Germinal center (tissue), 1 donor: ENCODE measurements around the gene AMY1B.
"Not testable (repeated sequence)": the region's sequence is repeated elsewhere in the genome, so short reads cannot be mapped to it uniquely, and the experiment has no call there.

Experiments used
- DNase-seq: peaks from one replicate; pipeline ENCODE4 v3.0.0; 2012; ENCODE audit warnings: mixed read lengths, low spot score

AMY1B gene

DNA sequence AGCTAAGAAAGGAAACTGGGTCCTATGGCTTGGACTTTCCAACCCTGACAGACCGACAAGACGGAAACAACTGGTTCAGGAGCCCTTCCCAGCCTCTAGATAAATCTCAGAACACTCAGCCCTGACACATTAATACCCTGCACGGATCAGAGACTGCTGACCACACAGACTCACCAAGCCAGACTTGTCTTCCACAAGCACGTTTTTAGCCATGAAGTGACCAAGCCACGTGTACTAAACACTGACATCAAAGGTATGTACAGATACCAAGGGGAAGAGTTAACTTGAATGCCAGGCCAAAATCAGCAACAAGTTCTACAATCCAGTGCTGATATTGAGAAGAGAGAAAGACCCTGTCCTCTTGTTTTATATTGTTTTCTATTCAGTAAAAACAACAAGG is at the start of gene AMY1B:
Gene AMY1B (minus strand): TSS at position 101 of the 400 bp plus-strand sequence. CDS start 571 bp downstream, outside the sequence.
- not testable (repeated sequence) for DNase-seq

DNA sequence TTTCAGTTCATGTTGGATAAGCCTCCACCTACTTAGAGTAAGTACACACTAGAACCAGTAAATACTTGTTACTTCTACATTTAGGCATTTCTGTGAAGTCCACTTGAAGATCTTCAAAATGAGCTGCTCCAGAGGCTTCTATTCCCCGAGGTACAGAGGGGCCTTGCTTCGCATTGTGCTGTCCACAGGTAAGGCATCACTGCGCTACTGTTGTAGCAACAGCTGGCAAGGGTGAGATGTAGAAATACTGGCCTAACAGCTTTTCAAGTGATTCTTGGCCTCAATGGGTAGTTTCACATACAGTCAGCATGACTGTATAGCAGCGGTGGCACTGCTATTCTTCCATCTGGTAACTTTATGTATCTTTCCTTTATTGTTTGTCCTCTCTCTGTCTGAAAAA is 49.0 kb upstream of the AMY1B start:
- DNase-seq: not testable (repeated sequence)

DNA sequence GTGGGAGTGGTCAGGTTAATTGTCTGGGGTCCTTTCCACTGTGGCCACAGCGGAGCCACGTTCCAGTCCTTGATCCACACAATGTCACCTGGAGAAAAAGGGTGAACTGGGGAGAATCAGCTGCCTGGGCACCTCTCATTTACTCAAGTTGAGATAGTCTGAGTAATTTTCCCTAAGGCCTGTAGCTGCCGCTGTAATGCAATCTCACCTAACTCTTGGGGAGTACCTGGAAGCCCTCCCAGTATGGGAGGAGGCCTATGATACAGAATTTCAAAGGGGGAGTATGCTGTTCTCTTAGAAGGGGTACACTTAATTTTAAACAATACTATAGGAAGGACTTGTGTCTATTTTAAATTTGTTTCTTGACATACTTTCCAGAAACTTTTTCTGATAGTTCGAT is 48.4 kb upstream of the AMY1B start:
- DNase-seq: not testable (repeated sequence)

DNA sequence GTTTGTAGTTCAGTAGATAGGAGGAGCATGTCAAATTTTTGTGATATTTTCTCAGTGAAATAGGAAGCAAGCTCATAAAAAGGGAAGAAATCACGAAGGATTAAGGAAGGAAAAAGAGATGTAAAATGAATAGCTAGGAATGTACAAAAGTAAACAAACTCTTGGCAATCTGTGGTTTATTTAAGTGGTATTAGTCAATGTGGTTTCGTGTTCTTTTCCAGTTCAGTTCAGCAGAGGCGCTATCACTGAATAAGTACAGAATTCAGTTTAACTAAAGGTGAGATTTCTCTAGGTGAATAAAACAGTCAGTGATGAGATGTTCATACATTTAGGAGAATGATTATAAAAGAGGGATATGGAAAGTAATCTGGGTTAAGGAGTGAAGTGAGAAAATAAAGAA is 42.0 kb upstream of the AMY1B start:
- not testable (repeated sequence) for DNase-seq

DNA sequence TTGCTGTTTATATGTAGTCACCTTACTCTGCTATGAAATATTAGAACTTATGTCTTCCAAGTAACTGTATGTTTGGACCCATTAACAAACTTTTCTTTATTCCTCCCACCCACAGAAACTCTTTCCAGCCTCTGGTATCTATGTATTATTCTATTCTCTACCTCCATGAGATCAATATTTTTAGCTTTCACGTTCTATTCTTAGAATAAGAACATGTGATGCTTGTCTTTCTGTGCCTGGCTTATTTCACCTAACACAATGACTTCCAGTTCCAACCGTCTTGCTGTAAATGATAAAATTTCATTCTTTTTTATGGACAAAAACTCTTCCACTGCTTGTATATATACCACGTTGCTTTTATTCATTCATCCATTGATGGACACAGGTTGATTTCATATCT is 39.3 kb upstream of the AMY1B start:
- not testable (repeated sequence) for DNase-seq

DNA sequence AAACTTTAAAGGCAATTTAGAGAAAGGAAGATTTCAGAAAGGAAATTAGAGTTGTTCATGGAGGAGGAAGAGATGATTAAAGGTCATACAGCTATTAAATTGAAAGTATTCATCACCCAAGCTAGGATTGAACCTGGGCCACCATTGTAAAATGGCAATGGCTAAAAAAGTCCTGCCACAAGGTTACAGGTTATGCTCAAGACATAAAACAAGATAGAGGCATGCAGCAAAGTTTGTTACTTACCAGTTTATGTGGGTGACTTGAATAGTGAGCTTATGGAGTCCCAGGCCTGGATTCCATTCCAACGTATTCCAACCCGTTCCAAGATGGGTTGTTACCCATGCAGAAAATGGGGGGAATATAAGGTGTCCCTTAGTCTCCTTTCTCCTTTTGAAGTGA is 25.5 kb upstream of the AMY1B start:
- DNase-seq: not testable (repeated sequence)

DNA sequence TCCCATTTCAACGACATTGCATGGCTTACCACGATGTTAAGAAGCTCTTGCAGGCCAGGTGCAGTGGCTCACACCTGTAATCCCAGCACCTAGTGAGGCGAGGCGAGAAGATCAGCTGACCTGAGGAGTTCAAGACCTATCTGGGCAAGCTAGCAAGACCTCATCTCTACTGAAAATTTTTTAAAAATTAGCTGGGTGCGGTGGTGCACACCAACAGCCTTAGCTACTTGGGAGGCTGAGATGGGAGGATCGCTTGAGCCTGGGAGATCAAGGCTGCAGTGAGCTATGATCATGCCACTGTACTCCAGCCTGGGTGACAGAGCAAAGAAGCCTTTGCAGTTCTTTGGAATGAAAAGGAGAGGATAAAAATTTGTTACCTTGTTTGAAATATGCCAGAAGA is 21.4 kb upstream of the AMY1B start:
- DNase-seq: not testable (repeated sequence)

DNA sequence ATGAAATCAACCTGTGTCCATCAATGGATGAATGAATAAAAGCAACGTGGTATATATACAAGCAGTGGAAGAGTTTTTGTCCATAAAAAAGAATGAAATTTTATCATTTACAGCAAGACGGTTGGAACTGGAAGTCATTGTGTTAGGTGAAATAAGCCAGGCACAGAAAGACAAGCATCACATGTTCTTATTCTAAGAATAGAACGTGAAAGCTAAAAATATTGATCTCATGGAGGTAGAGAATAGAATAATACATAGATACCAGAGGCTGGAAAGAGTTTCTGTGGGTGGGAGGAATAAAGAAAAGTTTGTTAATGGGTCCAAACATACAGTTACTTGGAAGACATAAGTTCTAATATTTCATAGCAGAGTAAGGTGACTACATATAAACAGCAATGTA is 14.4 kb upstream of the AMY1B start:
- not testable (repeated sequence) for DNase-seq

DNA sequence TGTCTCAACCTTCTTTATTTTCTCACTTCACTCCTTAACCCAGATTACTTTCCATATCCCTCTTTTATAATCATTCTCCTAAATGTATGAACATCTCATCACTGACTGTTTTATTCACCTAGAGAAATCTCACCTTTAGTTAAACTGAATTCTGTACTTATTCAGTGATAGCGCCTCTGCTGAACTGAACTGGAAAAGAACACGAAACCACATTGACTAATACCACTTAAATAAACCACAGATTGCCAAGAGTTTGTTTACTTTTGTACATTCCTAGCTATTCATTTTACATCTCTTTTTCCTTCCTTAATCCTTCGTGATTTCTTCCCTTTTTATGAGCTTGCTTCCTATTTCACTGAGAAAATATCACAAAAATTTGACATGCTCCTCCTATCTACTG is 11.7 kb upstream of the AMY1B start:
- DNase-seq: not testable (repeated sequence)

DNA sequence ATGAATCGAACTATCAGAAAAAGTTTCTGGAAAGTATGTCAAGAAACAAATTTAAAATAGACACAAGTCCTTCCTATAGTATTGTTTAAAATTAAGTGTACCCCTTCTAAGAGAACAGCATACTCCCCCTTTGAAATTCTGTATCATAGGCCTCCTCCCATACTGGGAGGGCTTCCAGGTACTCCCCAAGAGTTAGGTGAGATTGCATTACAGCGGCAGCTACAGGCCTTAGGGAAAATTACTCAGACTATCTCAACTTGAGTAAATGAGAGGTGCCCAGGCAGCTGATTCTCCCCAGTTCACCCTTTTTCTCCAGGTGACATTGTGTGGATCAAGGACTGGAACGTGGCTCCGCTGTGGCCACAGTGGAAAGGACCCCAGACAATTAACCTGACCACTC is 5.2 kb upstream of the AMY1B start:
- not testable (repeated sequence) for DNase-seq

DNA sequence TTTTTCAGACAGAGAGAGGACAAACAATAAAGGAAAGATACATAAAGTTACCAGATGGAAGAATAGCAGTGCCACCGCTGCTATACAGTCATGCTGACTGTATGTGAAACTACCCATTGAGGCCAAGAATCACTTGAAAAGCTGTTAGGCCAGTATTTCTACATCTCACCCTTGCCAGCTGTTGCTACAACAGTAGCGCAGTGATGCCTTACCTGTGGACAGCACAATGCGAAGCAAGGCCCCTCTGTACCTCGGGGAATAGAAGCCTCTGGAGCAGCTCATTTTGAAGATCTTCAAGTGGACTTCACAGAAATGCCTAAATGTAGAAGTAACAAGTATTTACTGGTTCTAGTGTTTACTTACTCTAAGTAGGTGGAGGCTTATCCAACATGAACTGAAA is 4.7 kb upstream of the AMY1B start:
- DNase-seq: not testable (repeated sequence)

DNA sequence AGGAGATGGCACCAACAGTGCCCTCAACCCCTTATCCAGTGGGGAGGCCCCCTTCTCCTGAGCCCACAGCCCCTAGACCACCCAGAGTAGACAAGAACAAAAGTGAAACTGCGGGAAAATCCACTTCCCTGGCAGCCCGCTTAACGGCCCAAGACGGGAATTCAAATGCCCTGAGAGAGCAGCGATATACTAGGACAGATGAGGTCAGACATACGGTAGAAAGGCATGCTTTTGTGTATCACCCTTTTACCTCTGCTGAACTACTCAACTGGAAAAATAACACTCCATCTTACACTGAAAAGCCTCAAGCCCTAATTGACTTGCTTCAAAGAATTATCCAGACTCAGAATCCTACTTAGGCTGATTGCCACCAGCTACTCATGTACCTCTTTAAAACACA is 1.4 kb upstream of the AMY1B start:
- DNase-seq: not testable (repeated sequence)

DNA sequence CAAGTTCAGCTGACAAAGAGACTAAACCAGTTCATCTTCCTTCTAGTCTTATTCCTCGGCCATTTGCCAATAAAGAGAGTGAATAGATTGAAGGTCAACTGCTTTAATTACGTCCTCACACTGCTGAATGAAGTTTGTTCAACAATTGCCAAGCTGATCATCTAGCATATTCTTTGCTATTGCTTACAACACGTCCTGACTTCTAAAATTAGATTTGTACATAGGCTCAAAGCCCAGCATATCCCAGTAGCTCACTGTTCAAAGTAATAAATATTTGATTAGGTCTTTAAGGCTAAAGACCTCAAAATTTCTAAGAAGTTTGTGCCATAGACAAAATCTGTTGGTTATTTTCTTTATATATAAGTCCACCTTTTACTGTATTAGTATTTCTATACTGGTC is 19.7 kb downstream of the AMY1B start:
- DNase-seq: not testable (repeated sequence)

DNA sequence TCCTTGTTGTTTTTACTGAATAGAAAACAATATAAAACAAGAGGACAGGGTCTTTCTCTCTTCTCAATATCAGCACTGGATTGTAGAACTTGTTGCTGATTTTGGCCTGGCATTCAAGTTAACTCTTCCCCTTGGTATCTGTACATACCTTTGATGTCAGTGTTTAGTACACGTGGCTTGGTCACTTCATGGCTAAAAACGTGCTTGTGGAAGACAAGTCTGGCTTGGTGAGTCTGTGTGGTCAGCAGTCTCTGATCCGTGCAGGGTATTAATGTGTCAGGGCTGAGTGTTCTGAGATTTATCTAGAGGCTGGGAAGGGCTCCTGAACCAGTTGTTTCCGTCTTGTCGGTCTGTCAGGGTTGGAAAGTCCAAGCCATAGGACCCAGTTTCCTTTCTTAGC is 40.5 kb downstream of the AMY1B start, which contains the start of gene AMY1A:
Gene AMY1A (plus strand): TSS at position 301 of the 400 bp plus-strand sequence. CDS start 571 bp downstream, outside the sequence.
- not testable (repeated sequence) for DNase-seq

DNA sequence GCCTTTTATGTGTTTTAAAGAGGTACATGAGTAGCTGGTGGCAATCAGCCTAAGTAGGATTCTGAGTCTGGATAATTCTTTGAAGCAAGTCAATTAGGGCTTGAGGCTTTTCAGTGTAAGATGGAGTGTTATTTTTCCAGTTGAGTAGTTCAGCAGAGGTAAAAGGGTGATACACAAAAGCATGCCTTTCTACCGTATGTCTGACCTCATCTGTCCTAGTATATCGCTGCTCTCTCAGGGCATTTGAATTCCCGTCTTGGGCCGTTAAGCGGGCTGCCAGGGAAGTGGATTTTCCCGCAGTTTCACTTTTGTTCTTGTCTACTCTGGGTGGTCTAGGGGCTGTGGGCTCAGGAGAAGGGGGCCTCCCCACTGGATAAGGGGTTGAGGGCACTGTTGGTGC is 41.9 kb downstream of the AMY1B start:
- DNase-seq: not testable (repeated sequence)

DNA sequence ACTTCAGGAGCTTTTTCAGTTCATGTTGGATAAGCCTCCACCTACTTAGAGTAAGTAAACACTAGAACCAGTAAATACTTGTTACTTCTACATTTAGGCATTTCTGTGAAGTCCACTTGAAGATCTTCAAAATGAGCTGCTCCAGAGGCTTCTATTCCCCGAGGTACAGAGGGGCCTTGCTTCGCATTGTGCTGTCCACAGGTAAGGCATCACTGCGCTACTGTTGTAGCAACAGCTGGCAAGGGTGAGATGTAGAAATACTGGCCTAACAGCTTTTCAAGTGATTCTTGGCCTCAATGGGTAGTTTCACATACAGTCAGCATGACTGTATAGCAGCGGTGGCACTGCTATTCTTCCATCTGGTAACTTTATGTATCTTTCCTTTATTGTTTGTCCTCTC is 45.1 kb downstream of the AMY1B start:
- not testable (repeated sequence) for DNase-seq

DNA sequence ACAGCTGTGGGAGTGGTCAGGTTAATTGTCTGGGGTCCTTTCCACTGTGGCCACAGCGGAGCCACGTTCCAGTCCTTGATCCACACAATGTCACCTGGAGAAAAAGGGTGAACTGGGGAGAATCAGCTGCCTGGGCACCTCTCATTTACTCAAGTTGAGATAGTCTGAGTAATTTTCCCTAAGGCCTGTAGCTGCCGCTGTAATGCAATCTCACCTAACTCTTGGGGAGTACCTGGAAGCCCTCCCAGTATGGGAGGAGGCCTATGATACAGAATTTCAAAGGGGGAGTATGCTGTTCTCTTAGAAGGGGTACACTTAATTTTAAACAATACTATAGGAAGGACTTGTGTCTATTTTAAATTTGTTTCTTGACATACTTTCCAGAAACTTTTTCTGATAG is 45.7 kb downstream of the AMY1B start:
- not testable (repeated sequence) for DNase-seq

DNA sequence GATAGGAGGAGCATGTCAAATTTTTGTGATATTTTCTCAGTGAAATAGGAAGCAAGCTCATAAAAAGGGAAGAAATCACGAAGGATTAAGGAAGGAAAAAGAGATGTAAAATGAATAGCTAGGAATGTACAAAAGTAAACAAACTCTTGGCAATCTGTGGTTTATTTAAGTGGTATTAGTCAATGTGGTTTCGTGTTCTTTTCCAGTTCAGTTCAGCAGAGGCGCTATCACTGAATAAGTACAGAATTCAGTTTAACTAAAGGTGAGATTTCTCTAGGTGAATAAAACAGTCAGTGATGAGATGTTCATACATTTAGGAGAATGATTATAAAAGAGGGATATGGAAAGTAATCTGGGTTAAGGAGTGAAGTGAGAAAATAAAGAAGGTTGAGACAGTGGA is 52.1 kb downstream of the AMY1B start:
- not testable (repeated sequence) for DNase-seq

DNA sequence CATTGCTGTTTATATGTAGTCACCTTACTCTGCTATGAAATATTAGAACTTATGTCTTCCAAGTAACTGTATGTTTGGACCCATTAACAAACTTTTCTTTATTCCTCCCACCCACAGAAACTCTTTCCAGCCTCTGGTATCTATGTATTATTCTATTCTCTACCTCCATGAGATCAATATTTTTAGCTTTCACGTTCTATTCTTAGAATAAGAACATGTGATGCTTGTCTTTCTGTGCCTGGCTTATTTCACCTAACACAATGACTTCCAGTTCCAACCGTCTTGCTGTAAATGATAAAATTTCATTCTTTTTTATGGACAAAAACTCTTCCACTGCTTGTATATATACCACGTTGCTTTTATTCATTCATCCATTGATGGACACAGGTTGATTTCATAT is 54.8 kb downstream of the AMY1B start:
- DNase-seq: not testable (repeated sequence)
